Subcutaneous abdominal adipose tissue (tissue), 5 donors: ENCODE data around the gene BRAF.

Experiments used
- H3K27ac ChIP-seq: one replicate; pipeline ENCODE4 v1.7.0; 2013; ENCODE audit warnings: low read depth, mild to moderate bottlenecking, inconsistent platforms, low read length, moderate library complexity
- H3K27me3 ChIP-seq, 5 donors: one replicate each; pipeline ENCODE4 v1.7.0; 2013; ENCODE audit warnings: low read length in 5 of 5, inconsistent platforms in 1 of 5; ENCODE audit not compliant: control insufficient read depth in 5 of 5, insufficient read depth in 4 of 5
- H3K36me3 ChIP-seq, 5 donors: one replicate each; pipeline ENCODE4 v1.7.0; 2013; ENCODE audit warnings: low read length in 5 of 5; ENCODE audit not compliant: control insufficient read depth in 5 of 5, insufficient read depth in 5 of 5
- H3K4me1 ChIP-seq, 5 donors: one replicate each; pipeline ENCODE4 v1.7.0; 2013; ENCODE audit warnings: low read length in 5 of 5, mild to moderate bottlenecking in 3 of 5, moderate library complexity in 1 of 5; ENCODE audit not compliant: control insufficient read depth in 5 of 5, insufficient read depth in 5 of 5
- H3K4me3 ChIP-seq, 5 donors: one replicate each; pipeline ENCODE4 v1.7.0; 2013; ENCODE audit warnings: low read length in 5 of 5, low read depth in 1 of 5
- H3K9ac ChIP-seq, 5 donors: one replicate each; pipeline ENCODE4 v1.7.0; 2013; ENCODE audit warnings: low read length in 5 of 5, mild to moderate bottlenecking in 4 of 5, moderate library complexity in 3 of 5
- H3K9me3 ChIP-seq, 5 donors: one replicate each; pipeline ENCODE4 v1.7.0; 2013; ENCODE audit warnings: low read length in 5 of 5; ENCODE audit not compliant: control insufficient read depth in 5 of 5
- donor health status: healthy.
- donor health status: healthy.
- donor health status: healthy.
- donor health status: healthy.
- donor health status: healthy.

BRAF gene

GRCh38 chr7:140689199-140690152 lies 235.3 kb downstream of the BRAF start:
- Histone ChIP-seq H3K36me3 (peaks cover 4 to 59% (median 44%) of the 10 kb centered on the region in 5 donors), H3K4me3 (no peak overlapping the region), H3K9ac (no peak overlapping the region), H3K27me3 (no peaks in the 10 kb centered on the region), H3K4me1 (no peaks in the 10 kb centered on the region), H3K27ac (no peak overlapping the region), H3K9me3 (no peaks in the 10 kb centered on the region)

DNA sequence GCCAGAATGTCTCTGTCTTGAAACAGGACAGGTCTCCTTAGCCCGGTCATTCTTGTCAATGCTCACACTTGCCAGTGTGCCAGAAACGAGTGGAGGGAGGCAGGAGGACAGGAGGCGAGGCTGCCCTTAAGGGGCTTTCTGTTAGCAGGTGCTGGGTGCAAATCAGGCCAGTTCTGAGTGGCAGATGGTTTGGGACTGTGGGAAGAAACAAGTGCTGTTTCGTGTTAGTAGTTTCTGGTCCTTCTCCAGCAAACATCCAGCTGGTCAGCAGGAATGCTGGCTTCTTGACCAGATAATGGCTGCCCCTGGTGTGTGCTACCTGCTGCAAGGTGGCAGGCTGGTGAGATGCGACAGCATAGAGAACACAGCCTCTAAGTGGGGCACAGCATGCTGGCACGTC lies 236.4 kb downstream of the BRAF start:
- H3K27ac ChIP-seq = no peak overlapping the region
- no peaks in the 10 kb centered on the region for H3K9me3 ChIP-seq
- no peaks in the 10 kb centered on the region for H3K4me1 ChIP-seq
- H3K27me3 ChIP-seq = no peaks in the 10 kb centered on the region
- H3K36me3 ChIP-seq = peaks cover 4 to 70% (median 53%) of the 10 kb centered on the region in 5 donors
- H3K9ac ChIP-seq = no peak overlapping the region
- H3K4me3 ChIP-seq = no peak overlapping the region

- H3K9ac ChIP-seq = no peak overlapping the region
- H3K36me3 ChIP-seq = peaks cover 0 to 73% (median 53%) of the 10 kb centered on the region in 5 donors
- no peaks in the 10 kb centered on the region for H3K27me3 ChIP-seq
- H3K4me1 ChIP-seq = no peaks in the 10 kb centered on the region
- H3K27ac ChIP-seq = no peak overlapping the region
- no peaks in the 10 kb centered on the region for H3K9me3 ChIP-seq
- no peak overlapping the region for H3K4me3 ChIP-seq
Measured at GRCh38 chr7:140686921-140687320, 237.8 kb downstream of the BRAF start.

GRCh38 chr7:140685407-140686087 lies 239.2 kb downstream of the BRAF start:
- no peaks in the 10 kb centered on the region for H3K27me3 ChIP-seq
- H3K36me3 ChIP-seq = peaks cover 0 to 73% (median 51%) of the 10 kb centered on the region in 5 donors
- no peak overlapping the region for H3K9ac ChIP-seq
- no peak overlapping the region for H3K4me3 ChIP-seq
- H3K9me3 ChIP-seq = no peaks in the 10 kb centered on the region
- no peak overlapping the region for H3K27ac ChIP-seq
- H3K4me1 ChIP-seq = no peaks in the 10 kb centered on the region

DNA sequence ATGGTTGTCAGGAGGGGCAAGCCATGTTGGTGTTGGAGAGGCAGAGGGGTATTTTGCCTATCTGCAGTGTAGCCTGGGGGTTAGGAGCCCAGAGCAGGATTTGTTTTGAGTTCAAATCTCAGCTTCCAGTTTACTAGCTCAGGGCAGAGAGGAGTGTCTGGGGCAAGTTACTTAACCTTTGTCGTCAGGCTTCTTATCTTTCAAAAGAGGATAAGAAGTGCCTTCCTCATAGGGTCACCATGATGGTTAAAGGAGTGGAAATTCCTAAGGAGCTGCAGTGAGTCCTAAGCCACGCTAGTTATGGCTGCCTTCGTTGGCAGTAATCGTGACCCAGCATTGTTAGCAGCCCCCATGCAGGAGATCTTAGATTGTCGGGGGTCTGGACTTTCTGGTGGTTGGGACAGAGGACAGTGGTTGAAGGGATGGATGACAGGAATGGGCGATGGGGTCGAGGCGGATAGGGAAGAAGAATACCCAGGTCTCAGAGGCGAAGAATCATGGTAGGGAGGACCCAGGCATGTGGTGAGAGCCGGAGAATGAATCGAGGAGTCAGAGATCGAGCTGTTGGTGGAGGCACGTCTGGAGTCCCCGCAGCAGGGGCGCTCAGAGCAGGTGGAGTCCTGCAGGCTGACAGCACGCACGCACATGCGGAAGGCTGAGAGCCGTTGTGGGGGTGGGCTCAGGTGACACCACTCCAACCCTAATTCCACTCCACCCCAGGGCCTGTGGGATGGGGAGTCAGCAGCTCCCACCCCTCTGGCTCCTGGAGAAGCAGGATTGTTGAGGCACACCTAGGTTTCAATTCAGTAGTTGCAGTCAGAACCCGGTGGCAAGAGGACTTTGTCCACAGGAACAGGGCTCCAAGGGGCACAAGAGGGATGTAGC lies 240.4 kb downstream of the BRAF start:
- Histone ChIP-seq H3K36me3 (peaks cover 0 to 75% (median 49%) of the 10 kb centered on the region in 5 donors), H3K4me3 (no peak overlapping the region), H3K4me1 (no peaks in the 10 kb centered on the region), H3K9ac (no peak overlapping the region), H3K9me3 (no peaks in the 10 kb centered on the region), H3K27me3 (no peaks in the 10 kb centered on the region), H3K27ac (no peak overlapping the region)

DNA sequence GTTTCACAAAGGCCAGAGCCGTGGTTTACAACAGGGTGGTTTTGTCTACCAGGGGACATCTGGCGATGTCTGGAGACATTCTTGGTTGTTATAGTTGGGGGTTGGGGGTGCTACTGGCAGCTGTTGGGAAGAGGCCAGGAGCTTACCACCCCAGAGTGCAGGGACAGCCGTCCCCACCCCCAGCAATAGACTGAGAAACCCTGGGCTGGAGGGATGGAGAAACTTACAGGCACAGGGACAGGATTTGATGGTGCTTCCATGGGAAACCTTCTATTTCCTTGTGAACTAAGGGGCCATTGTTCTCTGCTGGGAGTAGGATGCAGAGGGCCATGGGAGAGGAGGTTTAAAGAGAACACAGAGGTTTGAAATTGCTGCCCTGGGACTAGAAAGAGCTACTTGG lies 241.1 kb downstream of the BRAF start:
- H3K9me3 ChIP-seq = no peaks in the 10 kb centered on the region

DNA sequence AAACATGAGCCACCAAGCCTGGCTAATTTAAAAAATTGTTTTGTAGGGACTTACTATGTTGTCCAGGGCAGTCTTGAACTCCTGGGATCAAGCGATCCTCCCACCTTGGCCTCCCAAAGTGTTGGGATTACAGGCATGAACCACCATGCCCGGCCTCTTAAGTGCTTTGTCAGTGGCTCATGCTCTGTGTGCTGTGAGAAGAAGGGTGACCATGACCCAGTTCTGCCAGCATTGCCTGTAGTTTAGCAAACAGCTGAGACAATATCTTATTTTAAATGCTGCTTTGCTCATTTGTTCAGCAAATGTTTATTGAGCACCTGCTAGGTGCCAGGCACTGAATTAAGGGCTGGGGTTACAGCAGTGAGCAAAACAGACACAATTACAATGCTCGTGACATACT lies 243.0 kb downstream of the BRAF start:
- H3K27ac ChIP-seq = no peak overlapping the region
- no peak overlapping the region for H3K4me3 ChIP-seq
- H3K9me3 ChIP-seq = no peaks in the 10 kb centered on the region
- H3K9ac ChIP-seq = no peak overlapping the region
- no peaks in the 10 kb centered on the region for H3K27me3 ChIP-seq
- peaks cover 0 to 69% (median 45%) of the 10 kb centered on the region in 5 donors for H3K36me3 ChIP-seq
- no peaks in the 10 kb centered on the region for H3K4me1 ChIP-seq

More for the DNA sequence above, 241.1 kb downstream of the BRAF start:
- Histone ChIP-seq H3K36me3 (peaks cover 0 to 79% (median 55%) of the 10 kb centered on the region in 5 donors), H3K9ac (no peak overlapping the region), H3K4me3 (no peak overlapping the region), H3K4me1 (no peaks in the 10 kb centered on the region), H3K27me3 (no peaks in the 10 kb centered on the region), H3K27ac (no peak overlapping the region)

GRCh38 chr7:140680886-140681285 lies 243.8 kb downstream of the BRAF start:
- no peak overlapping the region for H3K9ac ChIP-seq
- H3K27ac ChIP-seq = no peak overlapping the region
- H3K9me3 ChIP-seq = no peaks in the 10 kb centered on the region
- peaks cover 0 to 68% (median 44%) of the 10 kb centered on the region in 5 donors for H3K36me3 ChIP-seq
- no peaks in the 10 kb centered on the region for H3K27me3 ChIP-seq
- H3K4me3 ChIP-seq = no peak overlapping the region
- H3K4me1 ChIP-seq = peaks cover 0 to 8% (median 1%) of the 10 kb centered on the region in 5 donors

GRCh38 chr7:140679186-140679585 lies 245.5 kb downstream of the BRAF start:
- Histone ChIP-seq H3K9ac (no peak overlapping the region), H3K4me3 (no peak overlapping the region), H3K4me1 (peaks cover 0 to 24% (median 16%) of the 10 kb centered on the region in 5 donors)

More at GRCh38 chr7:140679186-140679585, 245.5 kb downstream of the BRAF start:
- H3K36me3 ChIP-seq = peaks cover 0 to 56% (median 37%) of the 10 kb centered on the region in 5 donors
- no peaks in the 10 kb centered on the region for H3K27me3 ChIP-seq
- H3K27ac ChIP-seq = no peak overlapping the region
- H3K9me3 ChIP-seq = no peaks in the 10 kb centered on the region
